Liver (tissue), 9 donors: ENCODE data around the gene SDHA. TPM values are rescaled to one million over a fixed set of nuclear protein-coding genes. Genes with fewer than 3 reads are reported as not detected.

ENCODE experiments used
- DNase-seq: peaks from one replicate; pipeline ENCODE4 v3.0.0-alpha.2; 2017; ENCODE audit warnings: low spot score
- H3K27ac ChIP-seq, 2 donors: one replicate each; pipeline ENCODE4 v1.7.0; 2013; ENCODE audit warnings: inconsistent platforms in 2 of 2, low read length in 2 of 2, control low read depth in 1 of 2, low read depth in 1 of 2, mild to moderate bottlenecking in 1 of 2
- H3K27me3 ChIP-seq, 4 donors: one replicate each; pipeline versions ENCODE4 v1.6.1 to v1.7.0; 2013; ENCODE audit warnings: low read length in 3 of 4, inconsistent platforms in 1 of 4, mild to moderate bottlenecking in 1 of 4, moderate library complexity in 1 of 4; ENCODE audit not compliant: control insufficient read depth in 4 of 4, insufficient read depth in 4 of 4
- H3K36me3 ChIP-seq, 4 donors: one replicate each; pipeline versions ENCODE4 v1.6.1 to v1.7.0; 2013; ENCODE audit warnings: low read length in 3 of 4, mild to moderate bottlenecking in 3 of 4, low read depth in 1 of 4, moderate library complexity in 1 of 4; ENCODE audit not compliant: control insufficient read depth in 4 of 4, insufficient read depth in 3 of 4
- H3K4me1 ChIP-seq, 4 donors: one replicate each; pipeline versions ENCODE4 v1.6.1 to v1.7.0; 2013; ENCODE audit warnings: low read length in 3 of 4, mild to moderate bottlenecking in 3 of 4, moderate library complexity in 1 of 4; ENCODE audit not compliant: control insufficient read depth in 4 of 4, insufficient read depth in 4 of 4
- H3K4me3 ChIP-seq, 3 donors: one replicate each; pipeline versions ENCODE4 v1.6.1 to v1.7.0; 2013; ENCODE audit warnings: low read length in 3 of 3, control low read depth in 1 of 3, low read depth in 1 of 3, mild to moderate bottlenecking in 1 of 3
- H3K9ac ChIP-seq, 2 donors: one replicate each; pipeline ENCODE4 v1.7.0; 2013; ENCODE audit warnings: low read length in 2 of 2, mild to moderate bottlenecking in 2 of 2, moderate library complexity in 2 of 2, control low read depth in 1 of 2, low read depth in 1 of 2
- H3K9me3 ChIP-seq, 4 donors: one replicate each; pipeline versions ENCODE4 v1.6.1 to v1.7.0; 2013; ENCODE audit warnings: low read length in 3 of 4; ENCODE audit not compliant: control insufficient read depth in 4 of 4
- EGR1 ChIP-seq, 2 donors: IDR thresholded peaks; 2 replicates each; pipeline ENCODE4 v1.6.1; 2016 to 2018; ENCODE audit warnings: antibody characterized with exemption in 2 of 2, low read depth in 2 of 2
- FOXA1 ChIP-seq: IDR thresholded peaks from 2 replicates; pipeline ENCODE4 v1.6.1; 2016; ENCODE audit warnings: antibody characterized with exemption
- FOXA2 ChIP-seq: IDR thresholded peaks from 2 replicates; pipeline ENCODE4 v1.6.1; 2016; ENCODE audit warnings: antibody characterized with exemption
- GABPA ChIP-seq, 2 donors: IDR thresholded peaks in 1 of 2; conservative IDR thresholded peaks in 1 of 2; 2 replicates each; pipeline ENCODE4 v1.6.1; 2016; ENCODE audit warnings: antibody characterized with exemption in 2 of 2, mild to moderate bottlenecking in 1 of 2, moderate library complexity in 1 of 2
- HNF4A ChIP-seq, 2 donors: conservative IDR thresholded peaks; 2 replicates each; pipeline ENCODE4 v1.6.1; 2016; ENCODE audit warnings: antibody characterized with exemption in 2 of 2, mild to moderate bottlenecking in 2 of 2
- JUND ChIP-seq, 2 donors: IDR thresholded peaks; 2 replicates each; pipeline ENCODE4 v1.6.1; 2016; ENCODE audit warnings: antibody characterized with exemption in 2 of 2
- NR2F2 ChIP-seq: IDR thresholded peaks from 2 replicates; pipeline ENCODE4 v1.6.1; 2016; ENCODE audit warnings: antibody characterized with exemption
- RAD21 ChIP-seq, 2 donors: IDR thresholded peaks; 2 replicates each; pipeline ENCODE4 v1.6.1; 2016; ENCODE audit warnings: antibody characterized with exemption in 2 of 2, mild to moderate bottlenecking in 2 of 2
- RXRA ChIP-seq, 2 donors: IDR thresholded peaks; 2 replicates each; pipeline ENCODE4 v1.6.1; 2017 to 2018; ENCODE audit warnings: antibody characterized with exemption in 2 of 2, mild to moderate bottlenecking in 1 of 2
- SP1 ChIP-seq: IDR thresholded peaks from 2 replicates; pipeline ENCODE4 v1.6.1; 2018; ENCODE audit warnings: antibody characterized with exemption, mild to moderate bottlenecking
- WGBS: extraction: QIAGEN DNeasy Blood & Tissue Kit; methylation state at CpG from one replicate; pipeline ENCODE4 v1.1.7; 2013; 5-methylcytosine and 5-hydroxymethylcytosine counted together
- polyA plus RNA-seq, 2 donors: library from polyadenylated mRNA; stranded (reverse) in 1 of 2; unstranded in 1 of 2; fragments of 200-250 nt in 1 of 2; fragments of >200 nt in 1 of 2; fragmentation: Nextera tagmentation in 1 of 2; extraction: Ambion mirVana in 1 of 2; gene quantifications; one replicate each; pipeline versions ENCODE4 v1.2.1 to v1.2.3, GENCODE V29; 2013 to 2015
- total RNA-seq, 2 donors: library from RNA; depleted of rRNA; stranded (reverse); fragments of >200 nt; gene quantifications; one replicate each; pipeline ENCODE4 v1.2.3, GENCODE V29; 2014
- TF ChIP-seq, protein P1 (sequence below): IDR thresholded peaks from 2 replicates; pipeline ENCODE4 v1.6.1; 2016; ENCODE audit warnings: antibody characterized with exemption
- TF ChIP-seq, protein P2 (sequence below): fragments of 150-350 bp; IDR thresholded peaks from 2 replicates; pipeline ENCODE4 v1.5.1; 2017; ENCODE audit warnings: improper control_type of control experiment, low read depth, low read length; ENCODE audit not compliant: missing input control
- TF ChIP-seq, protein P3 (sequence below): IDR thresholded peaks from 2 replicates; pipeline ENCODE4 v1.6.1; 2016; ENCODE audit warnings: antibody characterized with exemption, mild to moderate bottlenecking
- donor health status: healthy.
- donor health status: healthy.
- donor health status: healthy.
- donor health status: healthy.
- donor health status: healthy.

SDHA gene
- total and polyA plus RNA-seq, 4 donors, result 79.2 to 215 (median 159) TPM

DNA sequence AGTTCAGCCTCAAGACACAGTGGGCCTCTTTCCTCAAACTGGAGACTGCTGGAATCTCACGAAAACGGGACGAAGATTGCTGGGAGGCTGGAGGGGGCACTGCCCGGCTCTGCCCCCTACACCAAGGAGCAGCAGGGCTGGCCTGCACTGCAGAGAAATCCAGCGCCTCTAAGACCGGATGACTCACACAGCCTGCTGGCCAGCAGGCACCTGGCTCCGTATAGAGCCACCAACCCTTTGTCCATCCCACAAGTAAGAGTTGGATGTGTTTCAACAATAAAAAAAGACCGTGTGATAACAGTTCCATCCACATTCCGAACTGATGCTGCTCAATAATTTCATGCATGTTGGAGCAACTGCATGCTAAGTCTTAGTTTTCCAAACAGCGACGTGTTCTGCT is 11.7 kb upstream of the SDHA start:
- TF ChIP-seq, protein P1, sequence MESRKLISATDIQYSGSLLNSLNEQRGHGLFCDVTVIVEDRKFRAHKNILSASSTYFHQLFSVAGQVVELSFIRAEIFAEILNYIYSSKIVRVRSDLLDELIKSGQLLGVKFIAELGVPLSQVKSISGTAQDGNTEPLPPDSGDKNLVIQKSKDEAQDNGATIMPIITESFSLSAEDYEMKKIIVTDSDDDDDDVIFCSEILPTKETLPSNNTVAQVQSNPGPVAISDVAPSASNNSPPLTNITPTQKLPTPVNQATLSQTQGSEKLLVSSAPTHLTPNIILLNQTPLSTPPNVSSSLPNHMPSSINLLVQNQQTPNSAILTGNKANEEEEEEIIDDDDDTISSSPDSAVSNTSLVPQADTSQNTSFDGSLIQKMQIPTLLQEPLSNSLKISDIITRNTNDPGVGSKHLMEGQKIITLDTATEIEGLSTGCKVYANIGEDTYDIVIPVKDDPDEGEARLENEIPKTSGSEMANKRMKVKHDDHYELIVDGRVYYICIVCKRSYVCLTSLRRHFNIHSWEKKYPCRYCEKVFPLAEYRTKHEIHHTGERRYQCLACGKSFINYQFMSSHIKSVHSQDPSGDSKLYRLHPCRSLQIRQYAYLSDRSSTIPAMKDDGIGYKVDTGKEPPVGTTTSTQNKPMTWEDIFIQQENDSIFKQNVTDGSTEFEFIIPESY, result no peak
- TF ChIP-seq FOXA2 (no peak), RAD21 (IDR thresholded peaks at IDR 0.05) (no peak), JUND (IDR thresholded peaks at IDR 0.05) (no peak), HNF4A (conservative IDR thresholded peaks at IDR 0.05) (no peak), SP1 (no peak), EGR1 (IDR thresholded peaks at IDR 0.05; ENCODE audit: low read depth in 2 of 2) (no peak), GABPA (IDR thresholded peaks at IDR 0.05 in 1 of 2, conservative IDR thresholded peaks at IDR 0.05 in 1 of 2) (no peak), RXRA (IDR thresholded peaks at IDR 0.05) (no peak), FOXA1 (no peak)
- TF ChIP-seq, protein P2, sequence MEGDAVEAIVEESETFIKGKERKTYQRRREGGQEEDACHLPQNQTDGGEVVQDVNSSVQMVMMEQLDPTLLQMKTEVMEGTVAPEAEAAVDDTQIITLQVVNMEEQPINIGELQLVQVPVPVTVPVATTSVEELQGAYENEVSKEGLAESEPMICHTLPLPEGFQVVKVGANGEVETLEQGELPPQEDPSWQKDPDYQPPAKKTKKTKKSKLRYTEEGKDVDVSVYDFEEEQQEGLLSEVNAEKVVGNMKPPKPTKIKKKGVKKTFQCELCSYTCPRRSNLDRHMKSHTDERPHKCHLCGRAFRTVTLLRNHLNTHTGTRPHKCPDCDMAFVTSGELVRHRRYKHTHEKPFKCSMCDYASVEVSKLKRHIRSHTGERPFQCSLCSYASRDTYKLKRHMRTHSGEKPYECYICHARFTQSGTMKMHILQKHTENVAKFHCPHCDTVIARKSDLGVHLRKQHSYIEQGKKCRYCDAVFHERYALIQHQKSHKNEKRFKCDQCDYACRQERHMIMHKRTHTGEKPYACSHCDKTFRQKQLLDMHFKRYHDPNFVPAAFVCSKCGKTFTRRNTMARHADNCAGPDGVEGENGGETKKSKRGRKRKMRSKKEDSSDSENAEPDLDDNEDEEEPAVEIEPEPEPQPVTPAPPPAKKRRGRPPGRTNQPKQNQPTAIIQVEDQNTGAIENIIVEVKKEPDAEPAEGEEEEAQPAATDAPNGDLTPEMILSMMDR, result no peak
- TF ChIP-seq, protein P3, sequence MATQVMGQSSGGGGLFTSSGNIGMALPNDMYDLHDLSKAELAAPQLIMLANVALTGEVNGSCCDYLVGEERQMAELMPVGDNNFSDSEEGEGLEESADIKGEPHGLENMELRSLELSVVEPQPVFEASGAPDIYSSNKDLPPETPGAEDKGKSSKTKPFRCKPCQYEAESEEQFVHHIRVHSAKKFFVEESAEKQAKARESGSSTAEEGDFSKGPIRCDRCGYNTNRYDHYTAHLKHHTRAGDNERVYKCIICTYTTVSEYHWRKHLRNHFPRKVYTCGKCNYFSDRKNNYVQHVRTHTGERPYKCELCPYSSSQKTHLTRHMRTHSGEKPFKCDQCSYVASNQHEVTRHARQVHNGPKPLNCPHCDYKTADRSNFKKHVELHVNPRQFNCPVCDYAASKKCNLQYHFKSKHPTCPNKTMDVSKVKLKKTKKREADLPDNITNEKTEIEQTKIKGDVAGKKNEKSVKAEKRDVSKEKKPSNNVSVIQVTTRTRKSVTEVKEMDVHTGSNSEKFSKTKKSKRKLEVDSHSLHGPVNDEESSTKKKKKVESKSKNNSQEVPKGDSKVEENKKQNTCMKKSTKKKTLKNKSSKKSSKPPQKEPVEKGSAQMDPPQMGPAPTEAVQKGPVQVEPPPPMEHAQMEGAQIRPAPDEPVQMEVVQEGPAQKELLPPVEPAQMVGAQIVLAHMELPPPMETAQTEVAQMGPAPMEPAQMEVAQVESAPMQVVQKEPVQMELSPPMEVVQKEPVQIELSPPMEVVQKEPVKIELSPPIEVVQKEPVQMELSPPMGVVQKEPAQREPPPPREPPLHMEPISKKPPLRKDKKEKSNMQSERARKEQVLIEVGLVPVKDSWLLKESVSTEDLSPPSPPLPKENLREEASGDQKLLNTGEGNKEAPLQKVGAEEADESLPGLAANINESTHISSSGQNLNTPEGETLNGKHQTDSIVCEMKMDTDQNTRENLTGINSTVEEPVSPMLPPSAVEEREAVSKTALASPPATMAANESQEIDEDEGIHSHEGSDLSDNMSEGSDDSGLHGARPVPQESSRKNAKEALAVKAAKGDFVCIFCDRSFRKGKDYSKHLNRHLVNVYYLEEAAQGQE, result no peak
- H3K9ac ChIP-seq, result no peak overlapping the region
- no peak overlapping the region for H3K4me3 ChIP-seq
- H3K27me3 ChIP-seq, result no peaks in the 10 kb centered on the region
- H3K36me3 ChIP-seq, result peaks cover 0 to 30% (median 11%) of the 10 kb centered on the region in 4 donors
- no peaks in the 10 kb centered on the region for H3K9me3 ChIP-seq
- no peak overlapping the region for H3K27ac ChIP-seq
- WGBS, result 87% methylated on average over 11 of the region's 11 CpGs
- no peak for DNase-seq
- H3K4me1 ChIP-seq, result no peaks in the 10 kb centered on the region

DNA sequence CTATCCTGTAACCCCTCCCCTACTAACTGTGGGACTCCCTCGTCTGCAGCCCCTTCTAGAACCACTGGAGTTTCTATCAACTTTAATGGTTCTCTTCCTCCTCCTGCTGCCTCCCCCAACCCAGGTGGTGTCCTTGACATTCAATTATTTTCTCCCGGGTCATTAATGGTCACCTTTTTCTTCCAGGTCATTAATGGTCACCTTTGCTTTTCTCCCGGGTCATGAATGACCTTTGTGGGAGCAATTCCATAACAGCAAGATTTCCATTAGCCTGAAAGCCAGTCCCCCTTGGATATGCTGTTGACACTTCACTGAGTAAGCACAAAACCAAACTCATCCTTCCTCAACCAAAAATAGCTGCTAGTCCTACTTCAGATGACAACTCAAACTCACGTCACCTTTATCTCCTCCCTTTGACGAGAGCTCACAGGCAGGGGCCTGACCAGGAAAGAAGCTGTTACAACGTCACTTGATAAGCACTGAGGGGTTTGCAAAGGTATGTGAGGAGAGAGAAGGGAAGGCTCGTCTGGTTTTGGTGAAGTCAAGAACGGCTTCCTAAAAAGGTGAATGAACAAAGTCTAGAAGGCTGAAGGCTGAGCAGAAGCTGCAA is 11.1 kb upstream of the SDHA start:
- TF ChIP-seq GABPA (IDR thresholded peaks at IDR 0.05 in 1 of 2, conservative IDR thresholded peaks at IDR 0.05 in 1 of 2), result no peak
- TF ChIP-seq, protein P2, result no peak
- TF ChIP-seq JUND (IDR thresholded peaks at IDR 0.05), result no peak
- TF ChIP-seq, protein P3, result no peak
- no peak for TF ChIP-seq FOXA1
- no peak for TF ChIP-seq NR2F2
- H3K27ac ChIP-seq, result no peak overlapping the region
- H3K9ac ChIP-seq, result no peak overlapping the region
- no peaks in the 10 kb centered on the region for H3K9me3 ChIP-seq
- DNase-seq, result no peak
- H3K36me3 ChIP-seq, result peaks cover 0 to 30% (median 11%) of the 10 kb centered on the region in 4 donors
- no peaks in the 10 kb centered on the region for H3K27me3 ChIP-seq
- no peak overlapping the region for H3K4me3 ChIP-seq
- WGBS, result 87% methylated on average over 8 of the region's 8 CpGs
- H3K4me1 ChIP-seq, result no peaks in the 10 kb centered on the region
